Right renal cortex interstitium (tissue), 3 donors: ENCODE measurements around the gene KCNA4. TPM values are rescaled to one million over a fixed set of nuclear protein-coding genes. Genes with fewer than 3 reads are reported as not detected.
"Not testable (repeated sequence)": the region's sequence is repeated elsewhere in the genome, so short reads cannot be mapped to it uniquely, and the experiment has no call there.

Experiments
- DNase-seq, 3 donors: peaks; one replicate each; pipeline ENCODE4 v3.0.0-alpha.2; 2013; ENCODE audit warnings: low read depth in 3 of 3, low spot score in 2 of 3
- polyA plus RNA-seq, 3 donors: library from polyadenylated mRNA; unstranded; fragments of 120-200 nt; gene quantifications; one replicate each; pipeline ENCODE4 v1.2.1, GENCODE V29; 2013; ENCODE audit not compliant: insufficient read length in 3 of 3

The KCNA4 gene
- polyA plus RNA-seq, 3 donors, result 0.14 to 0.29 (median 0.18) TPM

GRCh38 chr11:30000986-30001750 is 15.7 kb downstream of the KCNA4 start:
- no peak for DNase-seq

- no peak for DNase-seq
Measured at GRCh38 chr11:29996016-29996415, 20.8 kb downstream of the KCNA4 start.

- DNase-seq, result no peak
Measured at GRCh38 chr11:29989174-29989970, 27.5 kb downstream of the KCNA4 start.

- DNase-seq, result no peak
Measured at GRCh38 chr11:29985248-29985647, 31.6 kb downstream of the KCNA4 start.

- no peak for DNase-seq
Measured at GRCh38 chr11:29984544-29984943, 32.3 kb downstream of the KCNA4 start.

GRCh38 chr11:29978549-29978948 is 38.3 kb downstream of the KCNA4 start:
- no peak for DNase-seq

- DNase-seq, result not testable (repeated sequence)
Measured at GRCh38 chr11:29975580-29975979, 41.2 kb downstream of the KCNA4 start.

- DNase-seq, result no peak
Measured at GRCh38 chr11:29963796-29964195, 53.0 kb downstream of the KCNA4 start.

- no peak for DNase-seq
Measured at GRCh38 chr11:29963036-29963435, 53.8 kb downstream of the KCNA4 start.

GRCh38 chr11:29962243-29962642 is 54.6 kb downstream of the KCNA4 start:
- no peak for DNase-seq

Other genes with a start within 250 kb of the KCNA4 start
- gene FSHB, start 214.0 kb upstream of the KCNA4 start, polyA plus RNA-seq, result not detected